ENCODE measurements around the gene SIRT4. TPM values are rescaled to one million over a fixed set of nuclear protein-coding genes. Genes with fewer than 3 reads are reported as not detected.

SIRT4 gene
- total and polyA plus RNA-seq, 2 of the 13 experiments (the other 11 are each of a cell fraction or from before 2014, with no cell fraction given) = 3.4 to 5.8 TPM

- TF ChIP-seq NFAT5 (CRISPR knock-in tag; IDR thresholded peaks at IDR 0.05) = 0 out of 2 replicates have a peak, but pooled peaks have one; percentile 24
- TF ChIP-seq KMT2A (CRISPR knock-in tag; IDR thresholded peaks at IDR 0.05) = peak; percentile 63; the same call in 1 of the 2 replicates
- no peak for TF ChIP-seq ZNF484 (CRISPR knock-in tag; IDR thresholded peaks at IDR 0.05; ENCODE audit: borderline replicate concordance, low read depth)
- no peak for TF ChIP-seq WIZ (CRISPR knock-in tag; IDR thresholded peaks at IDR 0.05)
- peak; percentile 18 for TF ChIP-seq YY1 (IDR thresholded peaks at IDR 0.05; ENCODE audit: insufficient read depth, insufficient replicate concordance, low read depth, low read length)
- TF ChIP-seq ZNF441 (CRISPR knock-in tag; IDR thresholded peaks at IDR 0.05; ENCODE audit: borderline replicate concordance) = 0 out of 2 replicates have a peak, but pooled peaks have one; percentile 24
- TF ChIP-seq ZNF619 (CRISPR knock-in tag; IDR thresholded peaks at IDR 0.05) = no peak
- TF ChIP-seq CBX2 (IDR thresholded peaks at IDR 0.05; ENCODE audit: low read depth, low read length) = no peak
- no peak for TF ChIP-seq CBX2 (CRISPR knock-in tag; IDR thresholded peaks at IDR 0.05; ENCODE audit: low read depth)
- TF ChIP-seq CTCF (CRISPR knock-in tag; IDR thresholded peaks at IDR 0.05) = no peak
- no peak for TF ChIP-seq DNMT1 (CRISPR knock-in tag; IDR thresholded peaks at IDR 0.05)
- TF ChIP-seq ETV5 (CRISPR knock-in tag; IDR thresholded peaks at IDR 0.05; ENCODE audit: borderline replicate concordance) = peak; percentile 61; the same call in 1 of the 2 replicates
- no peak for TF ChIP-seq CCAR2 (optimal IDR thresholded peaks at IDR 0.05; ENCODE audit: low read depth, low read length)
- TF ChIP-seq TOE1 (CRISPR knock-in tag; IDR thresholded peaks at IDR 0.05) = peak; percentile 97
- peak; percentile 95 for TF ChIP-seq PHF5A (CRISPR knock-in tag; IDR thresholded peaks at IDR 0.05; ENCODE audit: low read depth, unreplicated experiment)
- TF ChIP-seq MBD4 (IDR thresholded peaks at IDR 0.05; ENCODE audit: borderline replicate concordance, low read length) = peak; percentile 92
- peak; percentile 82 for TF ChIP-seq PBX3 (CRISPR knock-in tag; IDR thresholded peaks at IDR 0.05; ENCODE audit: borderline replicate concordance)
- no peak for TF ChIP-seq NR0B2 (CRISPR knock-in tag; IDR thresholded peaks at IDR 0.05)
- TF ChIP-seq GLI4 (CRISPR knock-in tag; IDR thresholded peaks at IDR 0.05; ENCODE audit: borderline replicate concordance) = no peak
- no peak for TF ChIP-seq AGO1 (IDR thresholded peaks at IDR 0.05; ENCODE audit: low read depth, low read length, poor library complexity, severe bottlenecking)
Measured at GRCh38 chr12:120292661-120293531, 9.2 kb upstream of the SIRT4 start, which contains the start of gene RNU4-1 (continued).

Data from HepG2 (cell line).